ENCODE results near the gene MRM2.

Gene MRM2

GRCh38 chr7:2245883-2246675, 4.1 kb upstream of the MRM2 start:
- DNase-seq: no peak

GRCh38 chr7:2244404-2244995, 2.5 kb upstream of the MRM2 start:
- no peak for DNase-seq

- no peak for DNase-seq
Observed at GRCh38 chr7:2243458-2243857, 1.5 kb upstream of the MRM2 start.

- DNase-seq: no peak
Observed at GRCh38 chr7:2242541-2243429, 780 bp upstream of the MRM2 start.

- DNase-seq: no peak
Observed at GRCh38 chr7:2239242-2239641, 2.8 kb downstream of the MRM2 start.

- no peak for DNase-seq
Observed at GRCh38 chr7:2237109-2237602, 4.8 kb downstream of the MRM2 start.

GRCh38 chr7:2233926-2234325, 8.1 kb downstream of the MRM2 start:
- no peak for DNase-seq

GRCh38 chr7:2232766-2233520, 9.1 kb downstream of the MRM2 start, which contains the start of gene MAD1L1:
Gene MAD1L1 (minus strand): TSS chr7:2232945. CDS start chr7:2230133, 2,812 bp downstream.
- DNase-seq: peak; percentile 92

GRCh38 chr7:2231992-2232765, 9.8 kb downstream of the MRM2 start:
- DNase-seq: no peak

- DNase-seq: no peak
Observed at GRCh38 chr7:2230882-2231281, 11.1 kb downstream of the MRM2 start.

GRCh38 chr7:2230226-2230625, 11.8 kb downstream of the MRM2 start:
- DNase-seq: no peak

GRCh38 chr7:2229467-2229866, 12.5 kb downstream of the MRM2 start:
- no peak for DNase-seq

- no peak for DNase-seq
Observed at GRCh38 chr7:2228921-2229320, 13.1 kb downstream of the MRM2 start.

- no peak for DNase-seq
Observed at GRCh38 chr7:2227699-2228098, 14.3 kb downstream of the MRM2 start.

- no peak for DNase-seq
Observed at GRCh38 chr7:2225830-2226229, 16.2 kb downstream of the MRM2 start.

GRCh38 chr7:2225336-2225735, 16.7 kb downstream of the MRM2 start:
- DNase-seq: no peak

- DNase-seq: no peak
Observed at GRCh38 chr7:2224934-2225333, 17.1 kb downstream of the MRM2 start.

- DNase-seq: no peak
Observed at GRCh38 chr7:2224491-2224928, 17.5 kb downstream of the MRM2 start.

- no peak for DNase-seq
Observed at GRCh38 chr7:2223321-2223720, 18.7 kb downstream of the MRM2 start.

GRCh38 chr7:2222516-2222915, 19.5 kb downstream of the MRM2 start:
- DNase-seq: no peak

GRCh38 chr7:2220954-2221353, 21.1 kb downstream of the MRM2 start:
- DNase-seq: no peak
